ENCODE results near the gene ULK2. TPM values are rescaled to one million over a fixed set of nuclear protein-coding genes. Genes with fewer than 3 reads are reported as not detected.

The ULK2 gene
- total RNA-seq, 1 experiment from 2014 or later: 1.0 TPM

DNA sequence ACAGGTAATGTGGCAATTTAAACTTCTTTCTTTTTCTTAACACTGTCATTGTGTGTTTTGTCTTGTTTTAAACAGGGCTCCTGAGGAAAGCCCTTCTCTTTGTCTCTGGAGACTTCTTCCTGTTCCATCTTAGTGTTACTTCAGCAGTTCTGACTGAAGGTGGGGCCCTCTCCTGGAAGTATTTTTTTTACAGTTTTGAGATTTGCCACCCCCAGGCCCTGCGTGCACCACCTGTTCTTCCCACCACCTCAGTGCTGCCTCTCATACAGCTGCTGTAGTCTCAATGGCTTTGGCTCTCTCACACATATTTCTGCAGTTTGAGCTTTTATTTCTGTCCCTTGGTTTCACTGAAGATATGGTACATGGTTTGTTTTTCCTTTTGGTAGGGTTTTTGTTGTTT is 67.2 kb downstream of the ULK2 start:
- DNase-seq: peak; percentile 30 to 56

DNA sequence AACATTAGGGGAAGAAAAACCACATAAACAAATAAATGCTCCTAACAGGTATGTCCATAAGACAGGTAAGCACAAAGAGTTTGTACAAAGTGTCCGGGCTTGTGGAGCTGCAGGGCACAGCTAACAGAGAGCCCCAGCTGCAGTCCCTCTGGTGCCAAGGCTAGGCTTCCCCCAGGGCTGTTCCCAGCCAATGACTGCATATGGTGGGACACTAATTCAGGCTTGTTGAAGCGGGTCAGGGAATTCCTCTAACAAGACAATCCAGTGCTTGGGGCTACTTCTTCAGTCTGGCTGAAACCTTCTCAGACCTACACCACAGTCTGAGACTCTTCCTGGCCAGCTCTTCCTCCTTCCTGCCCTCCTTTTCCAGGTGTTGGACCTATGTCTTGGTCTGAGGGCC is 67.9 kb downstream of the ULK2 start:
- Histone ChIP-seq H3K9me3 (replicated peaks) (peaks cover 13% of the 10 kb centered on the region), H3K4me3 (no peak overlapping the region), H3K27ac (no peak overlapping the region), H3K4me1 (peaks cover 3% of the 10 kb centered on the region; the same call in 1 of the 2 replicates), H3K27me3 (no peaks in the 10 kb centered on the region; the same call in 1 of the 2 replicates), H3K36me3 (no peaks in the 10 kb centered on the region)
- DNase-seq: no peak

More for the DNA sequence above, 67.2 kb downstream of the ULK2 start:
- H3K4me1 ChIP-seq: peaks cover 3% of the 10 kb centered on the region; the same call in 1 of the 2 replicates
- H3K36me3 ChIP-seq: no peaks in the 10 kb centered on the region
- peaks cover 11% of the 10 kb centered on the region for H3K9me3 ChIP-seq (replicated peaks)
- H3K27ac ChIP-seq: no peak overlapping the region
- no peak overlapping the region for H3K4me3 ChIP-seq
- no peaks in the 10 kb centered on the region; the same call in 1 of the 2 replicates for H3K27me3 ChIP-seq

DNA sequence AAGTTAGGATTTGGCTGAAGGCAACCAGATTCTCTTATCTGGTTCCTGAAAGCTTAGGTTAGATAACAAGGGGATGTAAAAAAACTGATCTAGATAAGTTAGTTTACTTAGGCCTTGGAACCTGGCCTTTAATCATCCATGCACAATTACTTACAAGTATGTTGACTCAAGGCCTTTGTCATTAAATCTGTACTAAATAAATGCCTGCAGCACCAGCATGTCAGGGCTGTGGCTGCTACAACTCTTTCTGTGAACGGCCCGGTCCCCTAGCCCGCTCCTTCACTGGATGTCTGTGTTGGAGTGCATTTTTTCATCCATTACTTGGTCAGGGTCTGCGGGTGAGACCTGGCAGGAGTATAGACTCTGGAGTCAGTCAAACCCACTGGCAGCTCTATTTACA is 71.3 kb downstream of the ULK2 start:
- no peak for DNase-seq
- H3K4me3 ChIP-seq: no peak overlapping the region
- H3K9me3 ChIP-seq (replicated peaks): peaks cover 13% of the 10 kb centered on the region
- no peaks in the 10 kb centered on the region for H3K36me3 ChIP-seq
- H3K27ac ChIP-seq: no peak overlapping the region
- no peaks in the 10 kb centered on the region for H3K27me3 ChIP-seq
- peaks cover 3% of the 10 kb centered on the region; the same call in 1 of the 2 replicates for H3K4me1 ChIP-seq

DNA sequence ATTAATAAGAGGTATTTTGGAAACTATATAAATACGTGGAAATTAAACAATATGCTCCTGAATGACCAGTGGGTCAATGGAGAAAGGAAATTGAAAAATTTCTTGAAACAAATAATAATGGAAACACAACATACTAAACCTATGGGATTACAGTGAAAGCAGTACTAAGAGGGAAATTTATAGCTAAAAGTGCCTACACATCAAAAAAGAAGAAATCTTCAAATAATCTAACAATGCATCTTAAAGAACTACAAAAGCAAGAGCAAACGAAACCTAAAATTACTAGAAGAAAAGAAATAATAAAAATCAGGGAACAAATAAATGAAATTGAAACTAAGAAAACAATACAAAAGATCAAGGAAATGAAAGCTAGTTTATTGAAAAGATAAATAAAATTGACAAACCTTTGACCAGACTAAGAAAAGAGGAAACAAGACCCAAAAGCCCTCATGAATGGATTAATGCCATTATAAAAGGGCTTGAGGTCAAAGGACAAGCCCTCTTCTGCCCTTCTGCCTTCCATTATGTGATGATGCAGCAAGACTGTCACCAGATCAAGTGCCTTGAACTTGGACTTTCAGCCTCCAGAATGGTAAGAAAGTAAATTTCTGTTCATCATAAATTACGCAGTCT is 75.7 kb downstream of the ULK2 start:
- H3K4me1 ChIP-seq: no peaks in the 10 kb centered on the region
- DNase-seq: no peak
- no peaks in the 10 kb centered on the region for H3K36me3 ChIP-seq
- no peak overlapping the region for H3K4me3 ChIP-seq
- H3K9me3 ChIP-seq (replicated peaks): peaks cover 13% of the 10 kb centered on the region
- H3K27me3 ChIP-seq: no peaks in the 10 kb centered on the region
- no peak overlapping the region for H3K27ac ChIP-seq

DNA sequence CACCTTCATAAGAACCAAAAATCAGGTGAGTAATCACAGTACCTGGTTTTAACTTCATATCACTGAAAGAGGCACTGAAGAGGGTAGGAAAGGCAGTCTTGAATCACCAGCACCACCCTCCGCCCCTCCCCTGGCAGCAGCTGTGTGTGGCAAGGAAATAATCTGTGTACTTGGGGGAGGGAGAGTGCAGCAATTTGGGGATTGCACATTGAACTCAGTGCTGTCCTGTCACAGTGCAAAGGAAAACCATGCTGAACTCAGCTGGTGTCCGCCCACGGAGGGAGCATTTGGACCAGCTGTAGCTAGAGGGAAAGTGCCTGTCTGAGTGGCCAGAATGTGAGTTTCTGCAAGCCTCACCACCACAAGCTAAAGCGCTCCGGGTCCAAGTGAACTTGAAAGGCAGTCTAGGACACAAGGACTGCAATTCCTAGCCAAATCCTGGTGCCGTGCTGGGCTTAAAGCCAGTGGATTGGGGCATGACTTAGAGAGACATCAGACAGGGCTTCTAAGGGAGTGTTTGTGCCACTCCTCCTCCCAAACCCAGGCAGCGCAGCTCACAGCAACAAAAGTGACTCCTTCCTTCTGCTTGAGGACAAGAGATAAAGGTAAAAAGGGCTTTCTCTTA is 79.9 kb downstream of the ULK2 start:
- Histone ChIP-seq H3K9me3 (replicated peaks) (no peaks in the 10 kb centered on the region), H3K27me3 (0 out of 2 replicates have a peak, but pooled peaks cover 2% of the 10 kb centered on the region), H3K27ac (no peak overlapping the region), H3K36me3 (no peaks in the 10 kb centered on the region), H3K4me1 (no peaks in the 10 kb centered on the region), H3K4me3 (no peak overlapping the region)
- peak; percentile 23 to 51 for DNase-seq

DNA sequence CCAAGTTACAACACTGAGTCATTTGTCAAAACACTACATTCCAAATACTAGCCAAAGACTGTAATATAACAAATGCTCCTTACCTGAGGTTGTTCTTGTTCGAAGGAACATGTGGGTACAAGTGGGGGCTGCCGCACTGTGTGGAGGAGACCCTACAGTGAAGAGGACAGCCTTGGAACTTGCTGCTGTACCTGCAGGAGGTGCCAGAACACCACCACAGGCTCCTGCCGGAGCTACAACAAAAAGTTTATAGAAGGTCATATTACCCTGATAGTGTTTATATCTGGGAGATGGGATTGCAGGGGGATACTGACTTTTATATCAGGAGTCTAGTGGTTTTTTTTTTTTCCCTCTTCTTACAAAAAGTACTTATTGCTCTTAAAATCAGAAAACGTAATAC is 81.9 kb downstream of the ULK2 start:
- H3K27ac ChIP-seq: no peak overlapping the region
- H3K4me3 ChIP-seq: no peak overlapping the region
- no peaks in the 10 kb centered on the region for H3K4me1 ChIP-seq
- no peaks in the 10 kb centered on the region for H3K9me3 ChIP-seq (replicated peaks)
- peak; percentile 31 to 51 for DNase-seq
- H3K27me3 ChIP-seq: peaks cover 10% of the 10 kb centered on the region; the same call in 1 of the 2 replicates
- no peaks in the 10 kb centered on the region for H3K36me3 ChIP-seq

DNA sequence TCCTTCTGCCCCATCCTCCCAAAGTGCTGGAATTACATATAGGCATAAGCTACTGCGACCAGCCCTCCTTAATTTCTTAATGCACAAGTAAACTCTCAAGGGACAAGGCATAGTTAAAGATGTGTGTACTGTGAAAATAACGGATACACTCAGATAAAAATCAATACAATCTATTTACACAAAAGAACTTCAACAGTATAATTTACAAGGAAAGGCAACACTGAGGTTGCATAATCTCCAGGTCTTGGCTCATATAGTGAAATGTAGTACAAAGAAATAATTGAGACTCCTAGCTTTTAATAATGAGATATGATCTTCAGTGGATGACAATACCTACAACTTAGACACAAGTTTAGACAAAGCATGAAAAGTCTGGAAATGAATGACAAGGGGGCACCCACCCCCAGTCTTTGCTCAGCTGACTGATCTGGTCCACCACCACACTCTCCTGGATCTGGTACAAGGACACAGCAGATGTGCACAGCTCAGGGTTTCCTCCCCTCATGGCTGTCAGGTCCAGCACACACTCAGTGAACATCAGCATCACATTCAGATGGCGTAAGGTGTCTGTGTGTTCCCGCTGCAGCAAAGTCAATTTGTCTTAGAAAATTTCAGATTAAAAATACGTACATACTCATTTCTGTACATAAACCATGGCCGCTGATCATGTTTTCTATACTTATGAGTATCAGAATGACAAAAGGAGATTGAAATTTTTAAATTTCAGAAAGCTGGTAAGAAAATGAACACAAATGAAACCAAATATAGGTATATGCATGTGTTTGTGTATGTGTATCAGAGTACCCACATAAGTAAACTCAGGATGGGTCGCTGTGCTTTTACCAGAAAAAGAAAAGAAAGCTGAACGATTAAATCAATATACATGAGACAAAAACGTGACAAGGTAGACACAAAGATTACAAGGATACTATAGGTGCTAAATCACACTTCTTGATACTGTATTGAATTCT is 86.0 kb downstream of the ULK2 start:
- DNase-seq: no peak
- Histone ChIP-seq H3K27me3 (peaks cover 14% of the 10 kb centered on the region), H3K9me3 (replicated peaks) (no peaks in the 10 kb centered on the region), H3K27ac (no peak overlapping the region), H3K4me1 (no peaks in the 10 kb centered on the region), H3K4me3 (no peak overlapping the region), H3K36me3 (no peaks in the 10 kb centered on the region)

DNA sequence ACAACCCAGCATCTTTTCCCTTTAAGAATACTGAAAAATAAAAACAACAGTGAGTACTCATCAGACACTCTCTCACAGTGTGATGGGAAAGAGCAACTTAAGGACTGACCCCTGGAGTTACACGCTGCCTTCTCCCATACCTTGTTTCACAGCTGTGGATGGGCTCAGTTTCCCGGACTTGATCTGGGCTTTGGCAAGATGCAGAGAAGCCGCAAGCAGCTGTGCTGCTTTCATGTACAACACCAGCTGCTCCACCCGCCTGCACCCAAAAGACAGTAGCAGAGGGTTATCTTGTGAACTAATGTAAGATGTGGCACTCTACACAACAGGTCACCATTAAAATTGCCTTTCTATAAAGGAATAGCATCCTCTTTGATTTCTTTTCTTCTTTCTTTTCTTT is 86.9 kb downstream of the ULK2 start:
- no peaks in the 10 kb centered on the region for H3K36me3 ChIP-seq
- no peak overlapping the region for H3K4me3 ChIP-seq
- H3K27me3 ChIP-seq: peaks cover 14% of the 10 kb centered on the region
- H3K9me3 ChIP-seq (replicated peaks): no peaks in the 10 kb centered on the region
- peak; percentile 66 to 79 for DNase-seq
- no peaks in the 10 kb centered on the region for H3K4me1 ChIP-seq
- H3K27ac ChIP-seq: no peak overlapping the region

DNA sequence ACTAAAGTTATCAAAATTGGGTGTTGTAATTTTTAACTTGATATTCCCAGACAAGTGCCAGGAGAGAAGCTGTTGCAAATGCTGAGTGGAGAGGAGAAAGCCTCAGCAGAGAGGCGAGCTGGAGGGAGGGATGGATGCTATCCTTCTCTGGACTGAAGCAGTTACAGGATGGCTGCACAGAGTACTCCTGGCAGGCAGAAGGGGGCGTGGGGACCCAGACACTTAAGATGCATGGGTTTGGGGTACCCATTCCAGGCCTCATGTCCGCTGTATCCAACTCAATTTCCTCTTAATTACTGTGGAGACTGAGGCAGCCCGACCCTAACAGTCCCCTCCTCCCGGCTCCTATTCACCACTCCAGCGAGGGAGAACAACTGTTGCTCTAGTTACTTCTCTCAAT is 94.2 kb downstream of the ULK2 start:
- no peak overlapping the region for H3K4me3 ChIP-seq
- peaks cover 9% of the 10 kb centered on the region; the same call in 1 of the 2 replicates for H3K4me1 ChIP-seq
- peaks cover 4% of the 10 kb centered on the region; the same call in 1 of the 2 replicates for H3K27me3 ChIP-seq
- no peaks in the 10 kb centered on the region for H3K9me3 ChIP-seq (replicated peaks)
- H3K36me3 ChIP-seq: no peaks in the 10 kb centered on the region
- no peak for DNase-seq
- no peak overlapping the region for H3K27ac ChIP-seq

DNA sequence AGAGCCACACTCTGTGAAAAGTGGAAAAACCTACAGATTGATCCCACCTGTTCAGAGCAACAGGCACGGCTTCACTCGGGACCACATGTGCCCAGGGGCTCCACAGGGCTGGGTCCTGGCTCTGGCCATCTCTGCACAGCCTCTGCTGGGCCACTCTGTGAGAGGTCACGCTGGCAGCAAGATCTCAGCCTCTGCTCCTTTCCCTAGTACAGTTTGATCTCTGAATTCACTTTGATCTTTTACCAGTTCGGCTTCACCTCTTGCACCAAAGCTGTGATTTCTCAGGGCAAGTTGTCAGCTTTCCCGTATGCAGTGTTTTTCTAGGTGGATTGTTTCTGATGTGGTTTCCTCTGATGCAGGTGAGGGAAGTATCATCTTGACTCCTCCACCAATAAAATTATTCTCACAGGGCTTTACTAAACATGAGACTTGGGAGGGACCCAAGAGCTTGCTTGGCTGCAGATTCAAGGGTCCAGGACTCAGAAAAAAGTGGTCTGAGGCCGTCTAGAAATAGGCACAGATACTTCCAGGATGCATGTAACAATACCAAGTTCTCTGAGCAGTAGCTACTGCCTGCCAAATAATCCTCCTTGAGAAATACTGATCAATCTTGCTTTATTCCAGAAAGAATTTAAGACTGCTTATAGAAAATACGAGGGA is 95.6 kb downstream of the ULK2 start:
- Histone ChIP-seq H3K9me3 (replicated peaks) (no peaks in the 10 kb centered on the region), H3K36me3 (no peaks in the 10 kb centered on the region), H3K27me3 (no peaks in the 10 kb centered on the region), H3K4me3 (no peak overlapping the region), H3K4me1 (peaks cover 9% of the 10 kb centered on the region; the same call in 1 of the 2 replicates), H3K27ac (no peak overlapping the region)
- DNase-seq: no peak

DNA sequence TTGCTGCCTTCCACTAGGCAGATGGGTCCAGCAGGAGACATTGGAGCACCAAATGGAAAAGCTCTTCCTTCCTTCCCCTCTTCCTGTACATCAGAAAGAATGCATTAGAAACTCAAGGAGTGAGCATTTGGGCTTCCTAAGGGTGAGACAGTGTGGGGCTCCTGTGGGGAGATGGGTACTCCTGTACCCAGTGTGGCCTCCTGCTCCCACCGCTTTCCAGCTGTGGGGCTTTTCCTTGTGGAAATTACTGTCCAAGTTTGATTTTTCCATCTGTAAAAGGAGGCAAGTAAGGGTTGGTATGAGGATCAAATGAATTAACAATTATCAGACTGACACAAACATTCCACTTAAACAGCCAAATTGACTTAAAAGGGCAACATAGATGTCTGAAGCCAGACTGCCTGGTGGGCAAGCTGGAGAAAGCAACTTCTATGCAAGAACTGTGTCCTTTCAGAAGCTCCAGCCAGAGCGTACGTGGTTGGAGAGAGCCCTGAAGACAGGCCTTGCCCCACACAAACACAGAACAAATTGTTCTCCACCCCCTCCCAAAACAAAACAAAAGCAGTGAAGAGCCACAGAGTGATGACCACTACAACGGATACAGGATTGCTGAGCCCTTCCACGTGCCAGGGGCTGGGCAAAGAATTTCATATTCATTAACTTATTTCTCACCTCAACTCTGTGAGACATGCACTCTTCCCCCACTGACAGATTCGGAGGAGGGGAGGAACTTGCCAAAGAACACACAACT is 96.6 kb downstream of the ULK2 start:
- no peaks in the 10 kb centered on the region for H3K9me3 ChIP-seq (replicated peaks)
- no peaks in the 10 kb centered on the region for H3K36me3 ChIP-seq
- H3K27me3 ChIP-seq: no peaks in the 10 kb centered on the region
- H3K4me3 ChIP-seq: no peak overlapping the region
- H3K27ac ChIP-seq: no peak overlapping the region
- H3K4me1 ChIP-seq: peaks cover 9% of the 10 kb centered on the region; the same call in 1 of the 2 replicates
- DNase-seq: no peak

DNA sequence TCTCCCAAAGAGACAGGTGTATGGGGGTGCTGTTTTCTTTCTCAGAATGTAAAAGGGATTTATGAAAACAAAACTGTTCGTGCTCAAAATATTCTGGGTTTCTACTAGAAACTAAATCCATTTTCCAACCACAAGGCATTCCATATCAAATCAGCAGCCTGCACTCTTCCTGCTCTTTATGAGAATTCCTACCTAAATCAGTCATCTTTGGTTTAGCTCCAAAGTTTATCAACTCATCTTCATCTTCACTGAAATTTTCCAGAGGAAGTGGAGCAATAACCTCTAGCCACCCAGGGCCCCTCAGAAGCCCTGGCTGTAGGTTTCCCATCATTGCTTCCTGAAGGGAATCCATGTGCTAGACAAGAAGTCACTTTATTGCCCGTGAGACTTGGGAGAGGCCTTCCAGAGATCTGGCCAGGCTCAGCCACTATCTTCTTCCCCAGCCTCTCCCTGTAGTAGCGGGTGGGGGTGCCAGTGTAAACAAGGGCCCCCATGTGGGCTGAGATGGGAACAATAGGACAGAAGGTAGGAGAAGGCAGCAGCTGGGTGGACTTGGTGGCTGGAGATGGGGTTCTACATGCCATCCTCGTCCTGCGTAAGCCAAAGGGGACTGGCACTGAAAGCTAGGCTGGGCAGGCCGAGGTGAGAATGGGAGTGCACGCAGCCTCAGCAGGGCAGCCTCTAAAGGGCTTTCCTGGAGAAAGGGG is 97.6 kb downstream of the ULK2 start:
- H3K4me1 ChIP-seq: peaks cover 9% of the 10 kb centered on the region; the same call in 1 of the 2 replicates
- H3K27me3 ChIP-seq: no peaks in the 10 kb centered on the region
- no peaks in the 10 kb centered on the region for H3K36me3 ChIP-seq
- H3K9me3 ChIP-seq (replicated peaks): no peaks in the 10 kb centered on the region
- DNase-seq: no peak
- H3K4me3 ChIP-seq: no peak overlapping the region
- H3K27ac ChIP-seq: no peak overlapping the region

DNA sequence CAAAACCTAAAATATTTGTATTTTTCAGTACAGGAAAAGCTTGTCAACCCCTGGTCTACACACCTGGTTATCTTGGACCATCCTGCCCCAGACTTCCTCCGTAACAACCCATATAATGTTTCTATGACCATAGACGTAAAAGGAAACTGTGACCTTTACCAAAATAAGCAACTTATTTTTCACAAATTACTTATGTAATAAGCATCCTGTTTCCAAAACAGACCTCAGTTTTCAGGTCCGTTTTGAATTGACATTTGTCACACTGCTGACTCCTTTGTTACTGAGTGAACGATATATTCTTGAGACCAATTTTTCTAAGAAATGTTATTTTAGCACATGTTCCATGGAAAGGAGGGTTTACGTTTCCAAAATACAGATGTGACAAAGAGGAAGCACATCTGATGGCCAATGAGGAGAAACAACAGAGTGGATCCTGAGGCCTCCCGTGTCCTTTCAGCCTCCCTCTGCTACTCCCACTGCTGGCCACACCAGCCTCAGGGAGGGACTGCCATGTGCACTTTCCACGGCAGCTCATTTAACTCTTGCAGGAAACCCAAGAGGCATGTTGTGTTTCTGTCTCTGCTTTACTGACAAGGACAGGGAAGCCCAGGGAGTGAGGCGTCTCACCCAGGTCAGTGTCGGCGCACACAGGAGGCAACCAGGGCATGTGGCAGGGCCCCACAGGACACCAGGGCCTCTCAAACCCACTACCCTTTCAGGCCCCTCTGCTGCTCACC is 99.5 kb downstream of the ULK2 start:
- H3K4me3 ChIP-seq: no peak overlapping the region
- no peak for DNase-seq
- H3K36me3 ChIP-seq: no peaks in the 10 kb centered on the region
- H3K27me3 ChIP-seq: no peaks in the 10 kb centered on the region
- peaks cover 9% of the 10 kb centered on the region; the same call in 1 of the 2 replicates for H3K4me1 ChIP-seq
- no peaks in the 10 kb centered on the region for H3K9me3 ChIP-seq (replicated peaks)
- no peak overlapping the region for H3K27ac ChIP-seq
